GM19467 (cell line): ENCODE data around the gene SLC7A9.
"Not testable (repeated sequence)": the region's sequence is repeated elsewhere in the genome, so short reads cannot be mapped to it uniquely, and the experiment has no call there.

Experiments
- ATAC-seq: cut with Tn5 transposase; IDR thresholded peaks from one replicate; pipeline ENCODE4 v1.9.1; 2021; ENCODE audit warnings: mild to moderate bottlenecking, moderate library complexity; ENCODE audit not compliant: unreplicated experiment

The SLC7A9 gene

DNA sequence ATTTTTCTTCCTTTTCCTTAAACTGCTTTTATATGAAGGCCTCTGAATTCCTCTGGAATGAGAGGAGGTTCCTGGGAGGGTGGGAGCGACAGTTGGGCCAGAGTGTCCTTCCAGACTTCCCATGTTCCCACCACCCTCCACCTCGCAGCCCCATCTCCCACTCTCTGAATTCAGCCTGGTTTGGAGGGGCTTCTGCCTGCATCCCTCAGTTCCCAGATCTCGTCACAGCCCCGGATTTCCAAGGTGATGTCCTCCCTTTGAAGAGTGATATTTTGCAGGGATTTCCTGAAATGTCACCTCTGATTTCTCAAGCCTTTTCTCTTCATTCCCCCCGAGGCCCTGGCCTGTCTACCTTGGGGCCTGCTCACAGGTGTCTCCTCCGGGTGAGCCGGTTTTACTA, 16.7 kb upstream of the SLC7A9 start:
- ATAC-seq, result no peak

DNA sequence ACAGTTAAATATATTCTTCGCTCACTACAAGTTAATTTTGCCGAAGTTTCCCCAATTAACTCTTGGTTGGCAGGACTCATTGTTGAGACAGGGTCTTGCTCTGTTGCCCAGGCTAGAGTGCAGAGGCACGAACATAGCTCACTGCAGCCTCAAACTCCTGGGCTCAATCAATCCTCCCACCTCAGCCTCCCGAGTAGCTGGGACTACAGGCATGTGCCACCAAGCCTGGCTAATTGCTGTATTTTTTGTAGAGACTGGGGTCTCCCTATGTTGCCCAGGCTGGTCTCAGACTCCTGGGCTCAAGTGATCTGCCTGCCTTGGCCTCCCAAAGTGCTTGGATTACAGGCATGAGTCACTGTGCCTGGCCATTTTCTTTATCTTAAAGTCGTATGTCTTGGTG, 15.7 kb upstream of the SLC7A9 start:
- ATAC-seq, result not testable (repeated sequence)

DNA sequence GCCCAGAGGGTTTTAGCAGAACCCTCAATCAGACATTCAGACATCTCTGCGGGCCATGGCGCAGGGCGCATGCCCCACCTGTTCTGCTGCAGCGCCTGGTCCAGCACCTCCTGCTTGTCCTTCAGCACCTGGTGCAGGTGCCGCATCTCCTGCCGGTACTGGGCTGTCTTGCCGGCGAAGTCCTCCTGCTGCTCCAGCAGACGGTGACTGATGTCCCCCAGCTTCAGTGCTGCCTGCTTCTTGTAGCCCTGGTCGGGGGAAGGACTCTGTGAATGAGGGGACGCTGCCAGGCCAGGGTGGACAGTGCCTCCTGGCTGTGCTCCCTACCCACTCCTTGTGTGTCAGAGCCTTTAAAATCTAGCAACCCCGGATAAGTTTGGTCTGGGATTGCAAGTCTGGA, 12.2 kb upstream of the SLC7A9 start:
- ATAC-seq, result no peak

DNA sequence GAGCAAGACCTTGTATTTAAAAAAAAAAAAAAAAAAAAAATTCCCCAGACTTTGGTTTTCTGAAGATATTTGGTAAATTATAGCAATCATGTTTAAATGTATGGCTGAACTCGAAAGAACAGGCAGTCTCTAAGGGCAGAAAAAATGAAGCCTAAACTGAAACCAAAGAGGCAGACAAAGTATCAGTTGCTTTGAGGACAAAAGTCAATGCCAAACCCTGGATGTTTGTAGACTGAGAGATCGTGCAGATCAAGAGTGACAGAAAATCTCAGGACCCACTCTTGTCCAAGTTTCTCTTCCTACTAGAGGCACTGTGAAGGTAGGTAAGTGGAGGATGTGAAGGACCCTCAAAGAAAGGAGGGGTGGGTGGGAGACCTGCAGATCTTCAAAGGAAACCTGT, 11.1 kb upstream of the SLC7A9 start:
- ATAC-seq, result no peak

GRCh38 chr19:32879741-32880140, 10.2 kb upstream of the SLC7A9 start:
- no peak for ATAC-seq

DNA sequence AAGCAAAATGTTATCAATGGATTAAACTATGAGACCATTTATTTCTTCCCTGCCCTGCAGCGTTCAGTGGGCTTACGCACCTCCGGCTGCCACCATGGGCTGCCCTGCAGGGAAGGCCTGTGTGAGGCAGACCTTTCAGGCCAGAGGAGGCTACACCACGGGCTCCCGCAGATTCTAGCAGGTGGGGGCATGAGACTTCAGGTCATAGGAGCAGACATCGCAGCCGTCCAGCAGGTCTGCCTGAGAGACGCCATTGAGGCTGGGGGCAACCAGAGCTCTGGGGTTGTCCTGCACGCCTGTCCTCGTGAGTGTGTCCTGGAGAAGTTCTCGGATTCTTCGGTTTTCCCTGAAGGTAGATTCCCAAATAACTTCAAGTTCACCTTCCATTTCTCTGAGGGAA, 9.4 kb upstream of the SLC7A9 start:
- no peak for ATAC-seq

DNA sequence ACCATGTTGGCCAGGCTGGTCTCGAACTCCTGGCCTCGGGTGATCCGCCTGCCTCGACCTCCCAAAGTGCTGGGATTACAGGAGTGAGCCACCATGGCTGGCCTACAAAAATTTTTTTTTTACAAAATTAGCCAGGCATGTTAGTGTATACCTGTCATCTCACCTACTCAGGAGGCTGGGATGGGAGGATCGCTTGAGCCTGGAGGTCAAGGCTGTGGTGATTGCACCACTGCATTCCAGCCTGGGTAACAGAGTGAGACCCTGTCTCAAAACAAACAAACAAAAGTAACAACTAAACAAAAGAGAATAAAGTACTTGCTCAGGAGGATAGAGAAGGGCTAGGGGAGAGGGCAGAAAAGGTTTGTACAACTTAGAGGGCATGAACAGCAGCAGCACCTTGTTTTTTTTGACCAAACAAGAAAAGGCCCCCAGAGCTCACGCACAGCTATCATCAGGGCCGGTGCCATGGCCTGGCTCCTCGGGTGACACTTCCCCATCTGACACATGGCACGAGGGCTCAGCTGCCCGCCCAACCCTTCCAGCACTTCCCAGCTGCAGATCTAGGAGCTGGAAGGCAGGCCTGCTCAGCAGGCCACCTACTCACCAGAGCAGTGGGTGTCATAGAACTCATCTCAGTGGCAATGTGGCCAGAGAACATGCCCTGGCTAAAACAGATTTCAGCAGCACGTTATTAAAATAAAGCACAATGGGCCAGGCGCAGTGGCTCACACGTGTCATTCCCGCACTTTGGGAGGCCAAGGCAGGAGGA, 8.6 kb upstream of the SLC7A9 start:
- ATAC-seq, result no peak

DNA sequence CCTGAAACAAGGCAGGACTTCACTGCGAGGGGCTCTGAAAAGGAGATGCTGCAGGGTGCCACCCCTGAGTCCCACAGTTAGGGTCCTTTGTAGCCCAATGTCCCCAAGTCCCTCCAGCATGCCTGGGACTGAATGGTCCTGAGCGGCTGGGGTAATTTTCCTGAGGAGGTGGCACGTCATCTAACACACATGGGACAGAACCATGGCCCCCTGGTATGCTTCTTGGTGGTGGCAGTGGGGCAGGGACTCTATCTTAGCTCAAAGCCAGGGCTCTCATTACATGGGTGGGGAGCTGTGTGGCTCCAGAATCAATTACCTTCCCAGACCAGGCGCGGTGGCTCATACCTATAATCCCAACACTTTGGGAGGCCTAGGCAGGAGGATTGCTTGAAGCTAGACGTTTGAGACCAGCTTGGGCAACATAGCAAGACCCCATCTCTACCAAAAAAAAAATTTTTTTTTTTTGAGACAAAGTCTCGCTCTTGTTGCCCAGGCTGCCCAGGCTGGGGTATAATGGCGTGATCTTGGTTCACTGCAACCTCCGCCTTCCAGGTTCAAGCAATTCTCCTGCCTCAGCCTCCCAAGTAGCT, 7.9 kb upstream of the SLC7A9 start:
- no peak for ATAC-seq

DNA sequence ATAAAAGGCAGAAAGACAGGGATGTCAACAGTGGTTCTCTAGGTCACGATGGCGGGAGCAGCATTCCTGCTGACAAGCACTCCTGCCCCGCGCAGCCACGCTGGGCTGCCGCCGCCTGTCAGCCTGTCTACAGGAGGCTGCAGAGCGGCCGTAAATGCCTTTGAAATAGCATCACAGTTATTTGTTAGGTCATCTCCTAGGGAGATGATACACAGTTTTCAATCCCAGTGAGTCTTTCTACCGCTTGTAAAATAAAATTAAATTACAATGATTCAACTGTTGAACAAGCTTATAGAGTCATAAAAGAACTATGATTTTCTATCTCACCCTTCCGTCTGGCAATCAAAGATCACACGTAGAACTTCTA, 7.3 kb upstream of the SLC7A9 start:
- no peak for ATAC-seq

- no peak for ATAC-seq
Measured at GRCh38 chr19:32876236-32876918, 6.8 kb upstream of the SLC7A9 start.

DNA sequence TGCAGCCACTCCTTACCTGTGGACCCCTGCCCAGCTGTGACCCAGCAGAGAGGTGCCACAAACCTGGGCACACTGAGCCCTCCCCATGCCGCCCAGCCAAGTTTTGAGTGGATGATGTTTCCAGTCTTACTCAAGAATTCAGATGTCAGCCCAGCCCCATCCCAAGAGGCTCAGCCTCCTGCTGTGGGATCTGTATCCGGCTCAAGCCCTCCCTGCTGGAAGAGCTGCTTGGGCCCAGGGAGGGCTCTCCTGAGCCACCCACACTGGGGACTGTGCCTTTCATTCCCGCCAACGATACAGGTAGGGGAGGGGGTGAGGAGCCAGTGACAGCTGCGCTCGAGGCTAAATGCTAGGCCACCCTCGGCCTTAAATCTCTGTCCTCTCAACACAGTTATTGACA, 5.9 kb upstream of the SLC7A9 start:
- ATAC-seq, result no peak

GRCh38 chr19:32874605-32875004, 5.0 kb upstream of the SLC7A9 start:
- ATAC-seq, result no peak

GRCh38 chr19:32873247-32873959, 3.8 kb upstream of the SLC7A9 start:
- ATAC-seq, result no peak

GRCh38 chr19:32872391-32872790, 2.8 kb upstream of the SLC7A9 start:
- ATAC-seq, result no peak

GRCh38 chr19:32870981-32871451, 1.4 kb upstream of the SLC7A9 start:
- no peak for ATAC-seq

DNA sequence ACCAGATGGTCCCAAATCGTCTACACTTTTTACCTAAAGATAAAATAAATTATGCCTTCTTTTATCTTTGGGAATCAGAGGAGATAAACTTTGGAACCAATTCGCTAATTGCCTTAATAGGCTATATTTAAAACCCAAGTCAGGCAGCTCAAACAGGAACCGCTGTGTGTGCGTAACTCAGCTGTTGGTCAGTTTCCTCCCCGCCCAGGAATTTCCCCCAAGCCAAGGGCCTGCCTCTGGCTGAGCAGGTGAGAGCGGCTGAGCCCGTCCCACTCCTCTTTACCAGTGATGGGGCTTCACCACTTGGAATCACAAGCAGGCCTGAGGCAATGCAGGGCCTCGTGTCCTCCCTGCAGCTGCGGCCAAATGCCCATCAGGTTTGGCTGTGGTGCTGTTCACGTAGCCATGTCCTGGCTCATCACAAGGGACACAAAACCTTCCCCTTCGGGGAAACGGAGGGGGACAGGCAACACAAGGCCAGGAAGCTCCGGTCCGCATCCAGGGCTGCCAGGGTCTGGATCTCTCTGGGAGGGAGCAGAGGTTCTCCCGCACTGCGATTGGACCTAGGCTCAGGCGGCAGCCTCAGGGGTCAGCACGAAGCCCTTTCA, 503 bp upstream of the SLC7A9 start:
- no peak for ATAC-seq

DNA sequence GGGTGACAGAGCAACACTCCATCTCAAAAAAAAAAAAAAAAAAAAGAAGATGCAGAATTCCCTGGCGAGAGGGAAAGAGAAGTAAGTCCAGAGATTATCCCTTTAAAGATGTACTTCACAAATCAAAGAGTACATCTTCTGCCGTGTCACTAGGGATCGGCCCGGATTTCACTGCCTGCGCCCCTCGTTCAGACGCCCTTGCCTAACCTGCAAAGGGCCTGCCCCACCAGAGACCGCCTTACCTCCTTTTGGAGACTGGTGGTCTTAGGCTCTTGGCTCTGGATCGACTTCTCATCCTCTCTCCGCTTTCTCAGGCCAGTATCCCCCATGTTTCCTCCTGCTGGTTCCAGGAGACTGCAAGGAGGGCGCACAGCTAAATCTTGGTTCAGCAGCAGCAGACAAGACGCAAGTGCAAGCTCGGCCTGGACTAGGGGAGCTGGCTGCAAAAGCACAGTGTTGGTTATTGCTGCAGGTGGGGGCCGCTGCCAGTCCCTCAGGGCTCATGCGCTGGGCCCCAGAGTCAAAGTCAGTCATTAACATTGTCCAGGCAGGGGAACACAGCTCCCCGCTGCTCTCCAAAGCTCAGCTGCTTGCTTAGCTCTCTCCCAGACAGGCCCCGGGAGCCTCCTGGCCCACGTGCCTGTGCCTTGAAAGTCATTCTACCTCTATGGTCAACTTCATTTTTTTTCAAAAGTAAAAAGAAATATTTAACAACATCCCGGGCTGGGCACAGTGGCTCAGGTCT, 1.2 kb downstream of the SLC7A9 start:
- no peak for ATAC-seq

DNA sequence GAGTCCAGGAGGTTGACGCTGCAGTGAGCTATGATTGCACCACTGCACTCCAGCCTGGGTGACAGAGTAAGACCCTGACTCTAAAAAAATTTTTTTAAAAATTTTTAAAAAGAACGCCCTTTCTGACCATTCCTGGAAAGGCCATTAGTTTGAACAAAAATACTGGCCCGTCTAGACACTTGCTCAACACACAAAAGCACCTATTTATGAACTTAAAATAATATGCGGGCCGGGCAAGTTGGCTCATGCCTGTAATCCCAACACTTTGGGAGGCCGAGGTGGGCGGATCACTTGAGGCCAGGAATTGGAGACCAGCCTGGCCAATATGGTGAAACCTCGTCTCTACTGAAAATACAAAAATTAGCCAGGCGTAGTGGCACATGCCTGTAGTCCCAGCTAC, 2.1 kb downstream of the SLC7A9 start:
- not testable (repeated sequence) for ATAC-seq

DNA sequence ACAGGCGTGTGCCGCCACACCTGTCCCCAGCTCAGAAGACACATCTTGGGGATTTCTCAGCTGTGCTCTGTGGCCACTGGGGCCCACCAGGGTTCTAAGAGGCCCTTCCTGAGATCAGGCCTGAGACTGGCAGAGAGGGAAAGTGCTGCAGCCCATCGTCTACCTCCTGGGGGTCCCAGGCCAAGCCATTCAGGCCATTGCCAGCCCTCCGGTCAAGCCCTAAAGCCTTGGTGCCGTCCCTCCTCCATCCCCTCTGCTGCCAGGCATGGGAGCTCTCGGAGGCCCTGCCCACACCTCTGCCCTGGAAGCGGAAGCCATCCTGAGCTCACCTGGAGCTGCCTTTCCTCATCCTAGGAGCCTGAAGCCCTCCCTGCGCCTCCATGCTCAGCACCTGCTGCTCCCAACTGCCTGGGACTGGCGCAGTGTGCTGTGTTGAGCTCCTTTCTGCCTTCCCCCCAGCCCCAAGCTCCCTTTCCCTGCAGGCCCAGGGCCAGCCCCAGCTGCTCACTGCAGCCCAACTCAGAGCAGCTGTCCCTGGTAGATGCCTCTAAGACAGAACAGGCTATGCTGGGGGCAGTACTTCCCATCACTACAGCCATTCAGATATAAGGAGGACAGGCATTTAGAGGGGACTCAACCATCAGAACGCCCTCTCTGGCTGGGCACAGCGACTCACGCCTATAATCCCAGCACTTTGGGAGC, 2.9 kb downstream of the SLC7A9 start:
- no peak for ATAC-seq

DNA sequence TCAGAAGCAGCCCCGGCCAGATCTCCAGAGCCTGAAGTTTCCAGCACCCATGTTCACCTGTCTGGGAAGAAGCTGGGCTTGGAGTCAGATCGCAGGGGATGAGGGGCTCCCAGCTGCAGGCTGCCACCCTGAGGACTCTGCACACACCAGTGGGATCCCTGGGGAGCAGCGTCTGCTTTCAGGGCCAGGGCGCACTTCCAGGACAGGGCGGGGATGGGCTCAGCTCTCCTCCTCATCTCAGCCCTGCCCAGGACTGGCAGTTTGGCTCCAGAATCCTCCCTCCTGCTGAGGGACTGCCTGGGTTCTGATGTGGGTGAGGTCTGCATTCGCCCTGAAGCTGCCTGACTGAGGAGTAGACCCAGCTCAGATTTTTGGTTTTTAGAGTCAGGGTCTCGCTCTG, 3.5 kb downstream of the SLC7A9 start:
- ATAC-seq, result no peak
